Endothelial cell (in vitro differentiated cells): ENCODE measurements around the gene BCL2. TPM values are rescaled to one million over a fixed set of nuclear protein-coding genes. Genes with fewer than 3 reads are reported as not detected.

ENCODE experiments used
- DNase-seq: peaks from one replicate; pipeline ENCODE4 v3.0.0; 2021; ENCODE audit warnings: low spot score
- H3K27ac Mint-ChIP-seq: one replicate; pipeline ENCODE4 v1.8.0; 2021; ENCODE audit warnings: mixed read lengths, inconsistent platforms; ENCODE audit not compliant: unreplicated experiment
- H3K27me3 Mint-ChIP-seq: one replicate; pipeline ENCODE4 v1.8.0; 2021; ENCODE audit warnings: mild to moderate bottlenecking, moderate library complexity, mixed read lengths, inconsistent platforms; ENCODE audit not compliant: unreplicated experiment
- H3K36me3 Mint-ChIP-seq: one replicate; pipeline ENCODE4 v1.8.0; 2021; ENCODE audit warnings: mild to moderate bottlenecking, low read depth, mixed read lengths, inconsistent platforms; ENCODE audit not compliant: unreplicated experiment
- H3K4me1 Mint-ChIP-seq: one replicate; pipeline ENCODE4 v1.8.0; 2021; ENCODE audit warnings: mild to moderate bottlenecking, mixed read lengths, inconsistent platforms; ENCODE audit not compliant: unreplicated experiment
- H3K4me3 Mint-ChIP-seq: one replicate; pipeline ENCODE4 v1.8.0; 2021; ENCODE audit warnings: mild to moderate bottlenecking, mixed read lengths, inconsistent platforms; ENCODE audit not compliant: unreplicated experiment
- H3K9me3 Mint-ChIP-seq: one replicate; pipeline ENCODE4 v1.8.0; 2021; ENCODE audit warnings: mixed read lengths, inconsistent platforms; ENCODE audit not compliant: unreplicated experiment
- total RNA-seq: library from RNA; stranded (reverse); fragmentation: NEBNext Ultra II Directional; extraction: Animal tissue kit (Norgen Biotek cat#: 25700); gene quantifications from one replicate; pipeline ENCODE4 v1.2.1, GENCODE V29; 2021; ENCODE audit not compliant: unreplicated experiment
- TF ChIP-seq, protein P1 (sequence below): fragments of 200-600 bp; sonication (generic); IDR thresholded peaks from one replicate; pipeline ENCODE4 v1.5.0; 2021; ENCODE audit warnings: antibody characterized with exemption; ENCODE audit not compliant: unreplicated experiment

Gene BCL2
- total RNA-seq, 1 donor from 2014 or later, result 9.2 TPM

- Mint-ChIP-seq H3K4me3 (no peak overlapping the region), H3K27me3 (no peaks in the 10 kb centered on the region), H3K36me3 (no peaks in the 10 kb centered on the region), H3K9me3 (no peaks in the 10 kb centered on the region), H3K4me1 (no peaks in the 10 kb centered on the region), H3K27ac (no peak overlapping the region)
- no peak for DNase-seq
- TF ChIP-seq, protein P1, sequence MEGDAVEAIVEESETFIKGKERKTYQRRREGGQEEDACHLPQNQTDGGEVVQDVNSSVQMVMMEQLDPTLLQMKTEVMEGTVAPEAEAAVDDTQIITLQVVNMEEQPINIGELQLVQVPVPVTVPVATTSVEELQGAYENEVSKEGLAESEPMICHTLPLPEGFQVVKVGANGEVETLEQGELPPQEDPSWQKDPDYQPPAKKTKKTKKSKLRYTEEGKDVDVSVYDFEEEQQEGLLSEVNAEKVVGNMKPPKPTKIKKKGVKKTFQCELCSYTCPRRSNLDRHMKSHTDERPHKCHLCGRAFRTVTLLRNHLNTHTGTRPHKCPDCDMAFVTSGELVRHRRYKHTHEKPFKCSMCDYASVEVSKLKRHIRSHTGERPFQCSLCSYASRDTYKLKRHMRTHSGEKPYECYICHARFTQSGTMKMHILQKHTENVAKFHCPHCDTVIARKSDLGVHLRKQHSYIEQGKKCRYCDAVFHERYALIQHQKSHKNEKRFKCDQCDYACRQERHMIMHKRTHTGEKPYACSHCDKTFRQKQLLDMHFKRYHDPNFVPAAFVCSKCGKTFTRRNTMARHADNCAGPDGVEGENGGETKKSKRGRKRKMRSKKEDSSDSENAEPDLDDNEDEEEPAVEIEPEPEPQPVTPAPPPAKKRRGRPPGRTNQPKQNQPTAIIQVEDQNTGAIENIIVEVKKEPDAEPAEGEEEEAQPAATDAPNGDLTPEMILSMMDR, result no peak
Measured at GRCh38 chr18:63240531-63241316, 78.8 kb downstream of the BCL2 start.

GRCh38 chr18:63238693-63239075, 80.9 kb downstream of the BCL2 start:
- Mint-ChIP-seq H3K4me3 (no peak overlapping the region), H3K36me3 (no peaks in the 10 kb centered on the region), H3K4me1 (no peaks in the 10 kb centered on the region), H3K27ac (peak overlapping the region; percentile 5), H3K9me3 (no peaks in the 10 kb centered on the region), H3K27me3 (no peaks in the 10 kb centered on the region)
- no peak for DNase-seq
- TF ChIP-seq, protein P1, result no peak

- peak overlapping the region; percentile 5 for H3K27ac Mint-ChIP-seq
- no peak overlapping the region for H3K4me3 Mint-ChIP-seq
- no peak for DNase-seq
- H3K9me3 Mint-ChIP-seq, result no peaks in the 10 kb centered on the region
- no peaks in the 10 kb centered on the region for H3K27me3 Mint-ChIP-seq
- TF ChIP-seq, protein P1, result no peak
- H3K36me3 Mint-ChIP-seq, result no peaks in the 10 kb centered on the region
- H3K4me1 Mint-ChIP-seq, result no peaks in the 10 kb centered on the region
Measured at GRCh38 chr18:63237881-63238692, 81.5 kb downstream of the BCL2 start.

- Mint-ChIP-seq H3K4me3 (no peak overlapping the region), H3K4me1 (no peaks in the 10 kb centered on the region)
Measured at GRCh38 chr18:63236921-63237846, 82.4 kb downstream of the BCL2 start.

More at GRCh38 chr18:63236921-63237846, 82.4 kb downstream of the BCL2 start:
- Mint-ChIP-seq H3K27me3 (no peaks in the 10 kb centered on the region), H3K36me3 (no peaks in the 10 kb centered on the region), H3K27ac (no peak overlapping the region), H3K9me3 (no peaks in the 10 kb centered on the region)
- no peak for DNase-seq
- TF ChIP-seq, protein P1, result no peak
